H1 (cell line): ENCODE results near the gene RFX3. TPM values are rescaled to one million over a fixed set of nuclear protein-coding genes. Genes with fewer than 3 reads are reported as not detected.

Source experiments
- CTCF ChIA-PET: fragments of 300-600 bp; sonication (Branson Sonifier 250); formaldehyde crosslinking; loops from one replicate; lab custom pipeline; 2021; ENCODE audit not compliant: partially characterized antibody; lab: Charles Lee
- POLR2A ChIA-PET: fragments of 300-600 bp; sonication (Branson Sonifier 250); formaldehyde crosslinking; loops from one replicate; lab custom pipeline; 2021; ENCODE audit warnings: inconsistent platforms; ENCODE audit not compliant: partially characterized antibody; lab: Charles Lee
- DNase-seq, 2 experiments: peaks; one replicate each; pipeline versions ENCODE4 v3.0.0 to v3.0.0-alpha.2; 2010 to 2022; ENCODE audit warnings: low spot score in 2 of 2, low read depth in 1 of 2, mixed read lengths in 1 of 2
- FAIRE-seq: peaks from 2 replicates; lab custom pipeline; 2011; peaks lifted over from hg19 to GRCh38; lab: Jason Lieb, UNC
- H2AFZ ChIP-seq: 2 replicates; pipeline ENCODE4 v1.8.1; 2012; ENCODE audit warnings: low read length, inconsistent platforms
- H2AK5ac ChIP-seq: 2 replicates; pipeline ENCODE4 v1.6.1; 2013; ENCODE audit warnings: low read depth, low read length
- H2BK120ac ChIP-seq: replicated peaks from 2 replicates; pipeline ENCODE3; 2013; ENCODE audit warnings: low read depth, low read length, inconsistent platforms
- H2BK12ac ChIP-seq: 2 replicates; pipeline ENCODE4 v1.6.1; 2013; ENCODE audit warnings: low read depth, low read length
- H2BK15ac ChIP-seq: 2 replicates; pipeline ENCODE4 v1.6.1; 2013; ENCODE audit warnings: low read length
- H2BK20ac ChIP-seq: 2 replicates; pipeline ENCODE4 v1.6.1; 2013; ENCODE audit warnings: low read length
- H2BK5ac ChIP-seq: 2 replicates; pipeline ENCODE4 v1.6.1; 2013; ENCODE audit warnings: low read depth, low read length
- H3K14ac ChIP-seq: 2 replicates; pipeline ENCODE4 v1.6.1; 2013; ENCODE audit warnings: inconsistent platforms; ENCODE audit not compliant: insufficient read length
- H3K18ac ChIP-seq: 2 replicates; pipeline ENCODE4 v1.6.1; 2013; ENCODE audit warnings: low read length; ENCODE audit errors: extremely low read depth
- H3K23ac ChIP-seq: 2 replicates; pipeline ENCODE4 v1.6.1; 2013; ENCODE audit warnings: inconsistent platforms; ENCODE audit not compliant: insufficient read length
- H3K23me2 ChIP-seq: 2 replicates; pipeline ENCODE4 v1.6.1; 2013; ENCODE audit warnings: low read depth, low read length
- H3K27ac ChIP-seq: 2 replicates; pipeline ENCODE4 v1.6.1; 2011; ENCODE audit warnings: low read depth, low read length, inconsistent platforms
- H3K27me3 ChIP-seq, 4 experiments: replicated peaks in 1 of 4; 1 replicate in 1 of 4; 2 replicates in 3 of 4; pipeline versions ENCODE4 v1.6.1 to v1.8.1; 2011 to 2013; ENCODE audit warnings: low read length in 3 of 4, mild to moderate bottlenecking in 3 of 4, inconsistent platforms in 2 of 4, mixed read lengths in 2 of 4, moderate library complexity in 1 of 4; ENCODE audit not compliant: control insufficient read depth in 3 of 4, insufficient read depth in 3 of 4; ENCODE audit errors: extremely low read depth in 1 of 4
- H3K36me3 ChIP-seq, 4 experiments: 2 replicates each; pipeline versions ENCODE4 v1.6.1 to v1.8.1; 2011 to 2013; ENCODE audit warnings: mild to moderate bottlenecking in 4 of 4, low read length in 3 of 4, moderate library complexity in 2 of 4, control low read depth in 1 of 4, inconsistent platforms in 1 of 4; ENCODE audit not compliant: insufficient read depth in 4 of 4, control insufficient read depth in 2 of 4
- H3K4ac ChIP-seq: replicated peaks from 2 replicates; pipeline ENCODE3; 2013; ENCODE audit warnings: low read length, low read depth, mixed read lengths, inconsistent platforms; ENCODE audit not compliant: insufficient read length
- H3K4me1 ChIP-seq, 4 experiments: replicated peaks in 1 of 4; 1 replicate in 1 of 4; 2 replicates in 3 of 4; pipeline versions ENCODE4 v1.6.1 to v1.8.1; 2011 to 2013; ENCODE audit warnings: low read length in 3 of 4, inconsistent platforms in 2 of 4, mixed read lengths in 1 of 4; ENCODE audit not compliant: insufficient read depth in 4 of 4, control insufficient read depth in 3 of 4
- H3K4me2 ChIP-seq, 2 experiments: 2 replicates each; pipeline versions ENCODE4 v1.6.1 to v1.8.1; 2011 to 2013; ENCODE audit warnings: low read depth in 2 of 2, low read length in 2 of 2, control low read depth in 1 of 2, inconsistent platforms in 1 of 2, mild to moderate bottlenecking in 1 of 2; ENCODE audit not compliant: insufficient read depth in 1 of 2
- H3K4me3 ChIP-seq, 4 experiments: fragments of 200-600, 300-600 bp in 1 of 4; sonication (generic), shearing (Covaris generic), sonication (Bioruptor Twin) in 1 of 4; 2 replicates each; pipeline versions ENCODE4 v1.5.1 to v1.8.1; 2011 to 2016; ENCODE audit warnings: low read length in 4 of 4, low read depth in 3 of 4, control low read depth in 2 of 4, inconsistent platforms in 2 of 4, mild to moderate bottlenecking in 2 of 4, mixed read lengths in 1 of 4, moderate library complexity in 1 of 4; ENCODE audit not compliant: insufficient read depth in 2 of 4; ENCODE audit errors: extremely low read depth in 1 of 4
- H3K56ac ChIP-seq: replicated peaks from 2 replicates; pipeline ENCODE3; 2013; ENCODE audit warnings: low read depth, mild to moderate bottlenecking, mixed read lengths, low read length, inconsistent platforms; ENCODE audit not compliant: insufficient read length
- H3K79me1 ChIP-seq: 2 replicates; pipeline ENCODE4 v1.6.1; 2013; ENCODE audit warnings: low read depth, low read length, control low read depth
- H3K79me2 ChIP-seq, 2 experiments: 2 replicates each; pipeline versions ENCODE4 v1.6.1 to v1.8.1; 2012 to 2013; ENCODE audit warnings: low read length in 2 of 2, mild to moderate bottlenecking in 2 of 2, inconsistent platforms in 1 of 2; ENCODE audit not compliant: insufficient read depth in 2 of 2, control insufficient read depth in 1 of 2
- H3K9ac ChIP-seq, 4 experiments: replicated peaks in 1 of 4; 1 replicate in 1 of 4; 2 replicates in 3 of 4; pipeline versions ENCODE4 v1.6.1 to v1.8.1; 2011 to 2013; ENCODE audit warnings: low read depth in 3 of 4, low read length in 3 of 4, control low read depth in 2 of 4, mild to moderate bottlenecking in 2 of 4, moderate library complexity in 2 of 4, inconsistent platforms in 1 of 4; ENCODE audit errors: extremely low read depth in 1 of 4
- H3K9me3 ChIP-seq, 2 experiments: 2 replicates each; pipeline versions ENCODE4 v1.6.1 to v1.8.1; 2012 to 2013; ENCODE audit warnings: mild to moderate bottlenecking in 2 of 2, moderate library complexity in 2 of 2, control low read depth in 1 of 2, inconsistent platforms in 1 of 2, low read depth in 1 of 2, low read length in 1 of 2, mixed read lengths in 1 of 2; ENCODE audit not compliant: insufficient read depth in 2 of 2
- H4K20me1 ChIP-seq, 2 experiments: replicated peaks in 1 of 2; 2 replicates each; pipeline versions ENCODE3 to v1.8.1; 2011 to 2013; ENCODE audit warnings: inconsistent platforms in 2 of 2, low read length in 2 of 2, mild to moderate bottlenecking in 1 of 2; ENCODE audit not compliant: insufficient read depth in 2 of 2, control insufficient read depth in 1 of 2
- H4K5ac ChIP-seq: 2 replicates; pipeline ENCODE4 v1.6.1; 2013; ENCODE audit warnings: low read length, low read depth, mixed read lengths, inconsistent platforms; ENCODE audit not compliant: insufficient read length
- H4K8ac ChIP-seq: 2 replicates; pipeline ENCODE4 v1.8.0; 2013; ENCODE audit warnings: mild to moderate bottlenecking, moderate library complexity, low read length, inconsistent platforms; ENCODE audit not compliant: insufficient read depth; ENCODE audit errors: extremely low read depth
- H4K91ac ChIP-seq: replicated peaks from 2 replicates; pipeline ENCODE3; 2013; ENCODE audit warnings: low read length, mixed read lengths, inconsistent platforms; ENCODE audit not compliant: insufficient read length
- ASH2L ChIP-seq: fragments of 200-600, 300-600 bp; sonication (generic); IDR thresholded peaks from one replicate; pipeline ENCODE4 v1.7.1; 2017; ENCODE audit warnings: low read length
- BACH1 ChIP-seq: IDR thresholded peaks from 2 replicates; pipeline ENCODE4 v1.6.1; 2012; ENCODE audit warnings: low read length, improper control_type of control experiment
- CEBPB ChIP-seq: IDR thresholded peaks from 2 replicates; pipeline ENCODE4 v1.6.1; 2012; ENCODE audit warnings: low read depth, low read length
- CHD1 ChIP-seq: IDR thresholded peaks from 2 replicates; pipeline ENCODE4 v1.6.1; 2012; ENCODE audit warnings: low read depth, low read length, improper control_type of control experiment
- CTBP2 ChIP-seq: IDR thresholded peaks from 2 replicates; pipeline ENCODE4 v1.7.0; 2011; ENCODE audit warnings: borderline replicate concordance, mild to moderate bottlenecking, moderate library complexity, mixed read lengths, low read length; ENCODE audit not compliant: insufficient read depth, insufficient read length
- FOSL1 ChIP-seq: IDR thresholded peaks from 2 replicates; pipeline ENCODE4 v1.6.1; 2011; ENCODE audit warnings: mild to moderate bottlenecking, low read depth, low read length, moderate library complexity; ENCODE audit not compliant: insufficient read depth
- KDM4A ChIP-seq: IDR thresholded peaks from one replicate; pipeline ENCODE4 v1.7.1; 2012; ENCODE audit warnings: low read depth, mild to moderate bottlenecking, moderate library complexity, low read length, inconsistent platforms; ENCODE audit not compliant: severe bottlenecking
- RXRA ChIP-seq: IDR thresholded peaks from 2 replicates; pipeline ENCODE4 v1.6.1; 2011; ENCODE audit warnings: low read depth, mild to moderate bottlenecking, low read length, moderate library complexity; ENCODE audit not compliant: insufficient read depth
- SIRT6 ChIP-seq: IDR thresholded peaks from one replicate; pipeline ENCODE4 v1.7.1; 2012; ENCODE audit warnings: low read length, inconsistent platforms
- SIX5 ChIP-seq: IDR thresholded peaks from 2 replicates; pipeline ENCODE4 v1.6.1; 2011; ENCODE audit warnings: mild to moderate bottlenecking, low read depth, low read length
- SP2 ChIP-seq: IDR thresholded peaks from 2 replicates; pipeline ENCODE4 v1.6.1; 2012; ENCODE audit warnings: mild to moderate bottlenecking, low read length, inconsistent platforms
- TBP ChIP-seq: IDR thresholded peaks from 2 replicates; pipeline ENCODE4 v1.6.1; 2011; ENCODE audit warnings: low read depth, low read length, improper control_type of control experiment
- USF2 ChIP-seq: IDR thresholded peaks from 2 replicates; pipeline ENCODE4 v1.6.1; 2011; ENCODE audit warnings: low read length, improper control_type of control experiment
- WGBS, 2 experiments: shearing (Covaris generic) in 1 of 2; methylation state at CpG; one replicate each; pipeline versions ENCODE4 v1.1.6 to v1.1.7; 2013 to 2015; ENCODE audit warnings: low lambda C conversion rate in 2 of 2, mixed read lengths in 2 of 2, inconsistent platforms in 1 of 2, low coverage in 1 of 2, missing lambda C conversion rate in 1 of 2; ENCODE audit not compliant: insufficient replicate concordance in 2 of 2, insufficient coverage in 1 of 2, insufficient read length in 1 of 2; ENCODE audit errors: extremely low coverage in 1 of 2, missing lambda C conversion rate in 1 of 2; 5-methylcytosine and 5-hydroxymethylcytosine counted together
- polyA plus RNA-seq, 7 experiments: library from polyadenylated mRNA; depleted of rRNA in 3 of 7; stranded (reverse) in 5 of 7; unstranded in 2 of 7; fragments of >200 nt in 5 of 7; fragments of 200-250 nt in 2 of 7; gene quantifications; 1 replicate in 5 of 7; 2 replicates in 1 of 7; 4 replicates in 1 of 7; pipeline versions ENCODE4 v1.2.1 to v1.2.3, GENCODE V29; 2011 to 2013; ENCODE audit warnings: missing spikeins in 2 of 7, mixed read lengths in 2 of 7
- total RNA-seq: library from RNA; stranded (reverse); fragmentation: NEBNext Ultra II Directional; extraction: Animal tissue kit (Norgen Biotek cat#: 25700); gene quantifications from 2 replicates; pipeline ENCODE4 v1.2.1, GENCODE V29; 2021

The RFX3 gene
- total and polyA plus RNA-seq, 2 of the 8 experiments (the other 6 are each of a cell fraction or from before 2014, with no cell fraction given) = 4.9 to 22.6 TPM

GRCh38 chr9:3433754-3434153 is 92.0 kb downstream of the RFX3 start:
- Histone ChIP-seq H2BK12ac (no peak overlapping the region), H3K4me2 (no peak overlapping the region), H3K36me3 (no peaks in the 10 kb centered on the region), H4K5ac (no peak overlapping the region), H3K9me3 (no peaks in the 10 kb centered on the region), H3K27ac (no peak overlapping the region), H3K56ac (no peak overlapping the region), H3K9ac (no peak overlapping the region), H2BK15ac (no peak overlapping the region), H3K79me2 (peaks cover 0 to 2% of the 10 kb centered on the region in 2 experiments; a peak in 1 of 4 replicates), H2AFZ (no peak overlapping the region), H4K20me1 (no peaks in the 10 kb centered on the region), H4K91ac (no peak overlapping the region), H3K23ac (no peak overlapping the region), H2BK120ac (no peak overlapping the region), H3K4me3 (no peak overlapping the region), H3K23me2 (no peaks in the 10 kb centered on the region), H2BK20ac (no peak overlapping the region), H3K27me3 (no peaks in the 10 kb centered on the region), H2AK5ac (no peak overlapping the region), H3K18ac (no peak overlapping the region), H3K4me1 (no peaks in the 10 kb centered on the region), H3K79me1 (no peaks in the 10 kb centered on the region), H4K8ac (no peak overlapping the region), H2BK5ac (no peak overlapping the region), H3K4ac (no peak overlapping the region), H3K14ac (no peak overlapping the region)
- ChIA-PET POLR2A (no interaction called here), CTCF (interaction anchor here (1.9 kb wide), 1 partner anchor 8 kb away, joined by 12 read pairs; no protein-coding TSS in a partner anchor)
- DNase-seq = no peak
- FAIRE-seq = no peak
- 89% methylated on average over 4 of the region's 4 CpGs; no CpG with 5 or more reads in 1 of the 2 experiments for WGBS, 2 experiments
- no peak for TF ChIP-seq SIX5
- TF ChIP-seq TBP = no peak
- TF ChIP-seq ASH2L = no peak
- TF ChIP-seq SP2 = no peak
- TF ChIP-seq BACH1 = no peak
- no peak for TF ChIP-seq RXRA
- no peak for TF ChIP-seq SIRT6
- no peak for TF ChIP-seq USF2
- TF ChIP-seq FOSL1 = no peak
- no peak for TF ChIP-seq KDM4A
- no peak for TF ChIP-seq CHD1
- TF ChIP-seq CTBP2 = no peak
- no peak for TF ChIP-seq CEBPB
